Fibroblast of peridontal ligament (primary cell): ENCODE results near the gene CYP26A1.

Source experiments
- DNase-seq: peaks from one replicate; pipeline ENCODE4 v3.0.0-alpha.2; 2010; ENCODE audit errors: extremely low read depth

CYP26A1 gene

DNA sequence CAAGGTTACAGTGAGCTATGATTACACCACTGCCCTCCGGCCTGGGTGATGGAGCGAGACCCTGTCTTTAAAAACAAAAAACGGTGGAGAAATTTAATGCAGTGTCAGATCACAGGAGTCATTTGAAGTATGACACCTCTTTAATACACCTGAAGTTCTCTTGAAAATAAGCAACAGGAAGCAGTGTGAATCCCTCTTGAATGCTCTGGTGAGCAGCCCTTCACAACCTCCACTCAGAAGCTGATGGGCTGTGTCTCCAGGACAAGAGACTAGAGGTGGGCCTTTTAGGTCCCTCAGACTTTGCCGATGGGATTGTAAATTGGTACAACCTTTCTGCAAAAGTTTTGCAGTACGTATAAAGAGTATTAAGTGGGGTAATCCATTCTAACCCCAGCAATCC, 50.1 kb downstream of the CYP26A1 start:
- DNase-seq = no peak

- DNase-seq = no peak
Observed at GRCh38 chr10:93124580-93125318, 51.1 kb downstream of the CYP26A1 start.

DNA sequence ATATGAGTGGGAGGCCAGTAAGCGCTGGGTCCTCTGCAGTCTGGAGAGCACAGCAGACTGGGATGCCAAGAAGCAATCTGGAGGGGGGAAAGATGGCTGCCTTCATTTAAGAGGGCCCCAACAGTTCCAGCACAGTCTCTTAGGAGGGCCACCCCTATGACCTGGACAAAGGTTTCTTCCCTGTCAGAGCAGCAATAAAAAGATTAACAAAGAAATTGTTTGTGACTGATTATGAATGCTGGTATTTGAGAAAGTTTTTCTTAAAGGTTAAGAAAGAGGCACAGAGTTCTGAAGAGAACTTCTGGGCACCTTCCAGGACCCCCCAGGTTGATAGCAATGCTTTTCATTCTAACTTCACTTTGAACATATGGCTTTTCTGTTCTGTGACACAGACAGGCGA, 52.3 kb downstream of the CYP26A1 start:
- no peak for DNase-seq

DNA sequence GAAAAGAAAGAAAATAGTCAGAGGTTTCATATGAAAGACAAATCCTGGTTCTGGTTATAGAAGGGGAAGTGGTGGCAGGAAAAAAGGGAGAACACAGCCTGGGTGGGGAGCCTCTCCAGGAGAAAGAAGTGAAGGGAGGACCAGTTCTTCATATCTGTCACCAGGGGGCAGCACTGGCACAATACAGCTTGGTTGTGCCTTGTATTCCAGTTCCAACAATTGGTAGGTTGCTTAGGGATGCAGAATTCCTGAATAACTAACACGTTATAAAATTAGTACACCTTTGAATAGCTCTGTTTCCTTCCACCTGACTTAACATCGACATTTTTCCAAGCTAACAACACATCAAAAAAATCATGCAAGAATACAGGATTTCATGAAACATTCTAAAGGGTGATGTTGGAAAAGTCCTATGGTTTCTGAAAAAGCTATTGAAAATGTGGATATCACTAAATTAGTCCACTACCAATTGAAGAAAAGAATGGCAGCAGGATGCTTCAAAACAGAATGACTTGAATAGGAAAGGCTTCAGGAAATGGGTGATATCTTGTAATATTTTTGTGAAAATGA, 52.9 kb downstream of the CYP26A1 start:
- DNase-seq = no peak
